ENCODE measurements around the gene PAGE4. TPM values are rescaled to one million over a fixed set of nuclear protein-coding genes. Genes with fewer than 3 reads are reported as not detected.

Gene PAGE4
- total RNA-seq, 2 donors from 2014 or later, result not detected

- DNase-seq (ENCODE audit: low spot score) (no peak), ATAC-seq (ENCODE audit: insufficient number of reproducible peaks, low FRiP score, low read depth) (no peak)
- Histone ChIP-seq H3K4me3 (no peak overlapping the region), H3K4me1 (ENCODE audit: control insufficient read depth in 1 of 2, low read depth in 2 of 2) (no peaks in the 10 kb centered on the region), H3K27me3 (replicated peaks; ENCODE audit: insufficient read depth) (no peaks in the 10 kb centered on the region), H3K27ac (no peak overlapping the region), H3K9me3 (no peaks in the 10 kb centered on the region), H3K36me3 (no peaks in the 10 kb centered on the region)
- no peak for TF ChIP-seq CTCF (IDR thresholded peaks at IDR 0.05)
Observed at GRCh38 chrX:49842621-49843020, 13.5 kb downstream of the PAGE4 start.

GRCh38 chrX:49844611-49845010 lies 15.5 kb downstream of the PAGE4 start:
- Histone ChIP-seq H3K36me3 (no peaks in the 10 kb centered on the region), H3K4me1 (ENCODE audit: control insufficient read depth in 1 of 2, low read depth in 2 of 2) (no peaks in the 10 kb centered on the region), H3K27me3 (replicated peaks; ENCODE audit: insufficient read depth) (no peaks in the 10 kb centered on the region), H3K4me3 (no peak overlapping the region), H3K9me3 (no peaks in the 10 kb centered on the region), H3K27ac (no peak overlapping the region)
- no peak for TF ChIP-seq CTCF (IDR thresholded peaks at IDR 0.05)
- DNase-seq (ENCODE audit: low spot score) (no peak), ATAC-seq (ENCODE audit: insufficient number of reproducible peaks, low FRiP score, low read depth) (no peak)

GRCh38 chrX:49845701-49846403 lies 16.7 kb downstream of the PAGE4 start:
- DNase-seq (ENCODE audit: low spot score), result no peak
- no peak overlapping the region for H3K4me3 ChIP-seq
- no peaks in the 10 kb centered on the region for H3K36me3 ChIP-seq
- ATAC-seq (ENCODE audit: insufficient number of reproducible peaks, low FRiP score, low read depth), result no peak
- H3K4me1 ChIP-seq (ENCODE audit: control insufficient read depth in 1 of 2, low read depth in 2 of 2), result no peaks in the 10 kb centered on the region
- no peak overlapping the region for H3K27ac ChIP-seq
- H3K27me3 ChIP-seq (replicated peaks; ENCODE audit: insufficient read depth), result no peaks in the 10 kb centered on the region
- no peaks in the 10 kb centered on the region for H3K9me3 ChIP-seq
- no peak for TF ChIP-seq CTCF (IDR thresholded peaks at IDR 0.05)

- no peak for TF ChIP-seq CTCF (IDR thresholded peaks at IDR 0.05)
- no peak overlapping the region for H3K27ac ChIP-seq
- ATAC-seq (ENCODE audit: insufficient number of reproducible peaks, low FRiP score, low read depth) (no peak), DNase-seq (ENCODE audit: low spot score) (no peak)
- no peaks in the 10 kb centered on the region for H3K9me3 ChIP-seq
- no peaks in the 10 kb centered on the region for H3K27me3 ChIP-seq (replicated peaks; ENCODE audit: insufficient read depth)
- H3K4me3 ChIP-seq, result no peak overlapping the region
- no peaks in the 10 kb centered on the region for H3K36me3 ChIP-seq
- H3K4me1 ChIP-seq (ENCODE audit: control insufficient read depth in 1 of 2, low read depth in 2 of 2), result no peaks in the 10 kb centered on the region
Observed at GRCh38 chrX:49846522-49846921, 17.4 kb downstream of the PAGE4 start.

- no peak overlapping the region for H3K27ac ChIP-seq
- DNase-seq (ENCODE audit: low spot score), result no peak
- H3K4me3 ChIP-seq, result no peak overlapping the region
- H3K9me3 ChIP-seq, result no peaks in the 10 kb centered on the region
- H3K27me3 ChIP-seq (replicated peaks; ENCODE audit: insufficient read depth), result no peaks in the 10 kb centered on the region
- no peak for ATAC-seq (ENCODE audit: insufficient number of reproducible peaks, low FRiP score, low read depth)
- no peak for TF ChIP-seq CTCF (IDR thresholded peaks at IDR 0.05)
- no peaks in the 10 kb centered on the region for H3K4me1 ChIP-seq (ENCODE audit: control insufficient read depth in 1 of 2, low read depth in 2 of 2)
- no peaks in the 10 kb centered on the region for H3K36me3 ChIP-seq
Observed at GRCh38 chrX:49848275-49848674, 19.2 kb downstream of the PAGE4 start.

All from thoracic aorta (tissue), 2 donors.